22Rv1 (cell line): ENCODE results near the gene GDF9.

Experiments
- ZFX ChIP-seq: fragments of 450-650 bp; IDR thresholded peaks from 2 replicates; pipeline ENCODE4 v1.6.1; 2017; ENCODE audit warnings: antibody characterized with exemption, borderline replicate concordance
- TF ChIP-seq, protein P1 (sequence below): fragments of 450-650 bp; IDR thresholded peaks from 2 replicates; pipeline ENCODE4 v1.5.1; 2017; ENCODE audit warnings: mild to moderate bottlenecking

DNA sequence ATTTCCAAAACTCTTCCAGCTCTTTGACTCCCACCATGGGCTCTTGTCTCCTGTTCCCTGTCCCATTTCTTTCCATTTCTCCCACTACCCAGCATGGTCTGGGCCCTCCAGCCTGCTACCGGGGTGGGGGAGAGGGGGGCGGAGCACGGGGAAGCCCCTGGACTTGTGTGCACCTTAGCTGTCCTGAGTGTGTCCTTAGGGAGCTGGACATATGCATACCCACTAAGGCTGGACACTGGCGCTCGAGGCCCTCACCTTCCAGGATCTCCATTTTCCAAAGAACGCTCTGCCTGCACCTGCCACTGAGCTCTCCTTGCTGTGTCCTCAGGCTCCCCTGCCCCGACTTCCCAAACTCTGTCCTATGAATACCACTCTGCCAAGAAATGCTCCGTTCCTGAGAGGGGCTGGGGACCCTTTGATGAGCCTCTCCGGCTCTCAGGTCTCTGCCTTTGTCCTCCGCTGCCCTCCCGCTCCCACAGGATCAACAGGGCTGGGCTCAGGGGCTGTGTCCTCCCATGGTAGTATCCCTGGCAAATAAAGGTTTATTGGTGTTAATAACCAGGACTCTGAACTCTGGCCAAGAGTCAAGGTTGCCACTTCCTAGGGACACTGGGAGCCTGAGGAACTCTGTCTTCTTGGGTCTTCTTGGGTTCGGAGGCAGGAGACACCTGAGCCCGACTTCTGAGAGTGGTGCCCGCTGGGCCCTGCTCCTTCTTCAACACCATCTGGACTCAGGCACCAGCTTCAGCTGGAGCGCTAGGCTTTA is 35.0 kb downstream of the GDF9 start:
- TF ChIP-seq, protein P1, sequence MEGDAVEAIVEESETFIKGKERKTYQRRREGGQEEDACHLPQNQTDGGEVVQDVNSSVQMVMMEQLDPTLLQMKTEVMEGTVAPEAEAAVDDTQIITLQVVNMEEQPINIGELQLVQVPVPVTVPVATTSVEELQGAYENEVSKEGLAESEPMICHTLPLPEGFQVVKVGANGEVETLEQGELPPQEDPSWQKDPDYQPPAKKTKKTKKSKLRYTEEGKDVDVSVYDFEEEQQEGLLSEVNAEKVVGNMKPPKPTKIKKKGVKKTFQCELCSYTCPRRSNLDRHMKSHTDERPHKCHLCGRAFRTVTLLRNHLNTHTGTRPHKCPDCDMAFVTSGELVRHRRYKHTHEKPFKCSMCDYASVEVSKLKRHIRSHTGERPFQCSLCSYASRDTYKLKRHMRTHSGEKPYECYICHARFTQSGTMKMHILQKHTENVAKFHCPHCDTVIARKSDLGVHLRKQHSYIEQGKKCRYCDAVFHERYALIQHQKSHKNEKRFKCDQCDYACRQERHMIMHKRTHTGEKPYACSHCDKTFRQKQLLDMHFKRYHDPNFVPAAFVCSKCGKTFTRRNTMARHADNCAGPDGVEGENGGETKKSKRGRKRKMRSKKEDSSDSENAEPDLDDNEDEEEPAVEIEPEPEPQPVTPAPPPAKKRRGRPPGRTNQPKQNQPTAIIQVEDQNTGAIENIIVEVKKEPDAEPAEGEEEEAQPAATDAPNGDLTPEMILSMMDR = no peak
- no peak for TF ChIP-seq ZFX
